ENCODE results near the gene TRPM5.

TRPM5 gene

GRCh38 chr11:2431395-2431794 lies 12.9 kb downstream of the TRPM5 start:
- Histone ChIP-seq H3K27ac (ENCODE audit: low read depth, low read length) (no peak overlapping the region), H3K4me3 (ENCODE audit: low read depth in 1 of 2, low read length in 2 of 2) (no peak overlapping the region), H3K9me3 (ENCODE audit: control insufficient read depth in 1 of 2, low read length in 2 of 2) (no peaks in the 10 kb centered on the region), H3K9ac (ENCODE audit: low read depth in 1 of 2, low read length in 2 of 2) (no peak overlapping the region), H3K36me3 (ENCODE audit: control insufficient read depth in 1 of 2, insufficient read depth in 2 of 2, low read length in 2 of 2) (peaks cover 0 to 13% of the 10 kb centered on the region in 2 donors), H3K27me3 (ENCODE audit: control insufficient read depth in 1 of 2, insufficient read depth in 2 of 2, low read length in 2 of 2) (peaks cover 0 to 3% of the 10 kb centered on the region in 2 donors), H3K4me1 (ENCODE audit: control insufficient read depth in 1 of 2, insufficient read depth in 2 of 2, low read length in 2 of 2) (peaks cover 6 to 14% of the 10 kb centered on the region in 2 donors)

- Histone ChIP-seq H3K27ac (ENCODE audit: low read depth, low read length) (no peak overlapping the region), H3K27me3 (ENCODE audit: control insufficient read depth in 1 of 2, insufficient read depth in 2 of 2, low read length in 2 of 2) (peaks cover 9 to 24% of the 10 kb centered on the region in 2 donors), H3K9ac (ENCODE audit: low read depth in 1 of 2, low read length in 2 of 2) (no peak overlapping the region)
These were observed 16.0 kb downstream of the TRPM5 start for GRCh38 chr11:2428322-2428795.

GRCh38 chr11:2427721-2428321 lies 16.5 kb downstream of the TRPM5 start:
- Histone ChIP-seq H3K4me1 (ENCODE audit: control insufficient read depth in 1 of 2, insufficient read depth in 2 of 2, low read length in 2 of 2) (peaks cover 6 to 14% of the 10 kb centered on the region in 2 donors), H3K27me3 (ENCODE audit: control insufficient read depth in 1 of 2, insufficient read depth in 2 of 2, low read length in 2 of 2) (peaks cover 9 to 29% of the 10 kb centered on the region in 2 donors), H3K4me3 (ENCODE audit: low read depth in 1 of 2, low read length in 2 of 2) (no peak overlapping the region), H3K9me3 (ENCODE audit: control insufficient read depth in 1 of 2, low read length in 2 of 2) (no peaks in the 10 kb centered on the region), H3K36me3 (ENCODE audit: control insufficient read depth in 1 of 2, insufficient read depth in 2 of 2, low read length in 2 of 2) (no peaks in the 10 kb centered on the region), H3K27ac (ENCODE audit: low read depth, low read length) (no peak overlapping the region), H3K9ac (ENCODE audit: low read depth in 1 of 2, low read length in 2 of 2) (peak overlapping the region in 1 of 2 donors; percentile 26)

More at GRCh38 chr11:2428322-2428795, 16.0 kb downstream of the TRPM5 start:
- Histone ChIP-seq H3K4me1 (ENCODE audit: control insufficient read depth in 1 of 2, insufficient read depth in 2 of 2, low read length in 2 of 2) (peaks cover 6 to 14% of the 10 kb centered on the region in 2 donors), H3K9me3 (ENCODE audit: control insufficient read depth in 1 of 2, low read length in 2 of 2) (no peaks in the 10 kb centered on the region), H3K36me3 (ENCODE audit: control insufficient read depth in 1 of 2, insufficient read depth in 2 of 2, low read length in 2 of 2) (peaks cover 0 to under 1% of the 10 kb centered on the region in 2 donors), H3K4me3 (ENCODE audit: low read depth in 1 of 2, low read length in 2 of 2) (no peak overlapping the region)

DNA sequence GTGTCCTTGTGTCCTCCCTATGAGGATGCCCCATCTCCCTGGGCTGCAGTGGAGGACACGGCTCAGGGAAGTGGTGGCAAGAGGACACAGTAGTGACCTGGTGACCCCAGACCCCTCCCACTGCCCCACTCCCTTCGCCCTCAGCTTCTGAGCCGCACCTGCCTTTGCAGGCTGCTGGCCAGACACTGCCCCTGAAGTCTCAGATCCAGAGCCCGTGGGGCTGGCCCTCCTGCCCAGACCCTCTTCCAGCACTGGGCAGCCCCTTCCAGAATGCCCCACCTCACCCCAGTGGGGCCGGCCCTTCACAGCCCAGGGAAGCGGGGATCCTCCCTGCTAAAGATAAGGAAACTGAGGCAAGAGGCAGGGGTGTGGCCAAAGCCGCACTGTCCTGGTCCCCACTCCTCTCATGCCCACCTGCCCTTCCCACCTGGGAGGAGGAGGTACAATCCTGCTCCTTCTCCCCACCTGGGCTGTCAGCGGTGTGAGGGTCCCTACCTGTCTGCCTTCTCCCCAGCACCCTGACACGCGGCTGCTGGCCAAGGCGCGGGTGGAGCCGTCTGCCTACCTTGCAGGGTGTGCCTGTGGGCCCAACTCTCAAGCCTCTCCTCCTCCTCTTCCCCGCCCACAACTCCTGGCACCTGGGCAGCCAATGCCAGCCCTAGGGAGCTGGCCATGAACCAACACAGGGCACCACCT lies 17.3 kb downstream of the TRPM5 start:
- Histone ChIP-seq H3K9ac (ENCODE audit: low read depth in 1 of 2, low read length in 2 of 2) (peak overlapping the region in 1 of 2 donors; percentile 26), H3K4me1 (ENCODE audit: control insufficient read depth in 1 of 2, insufficient read depth in 2 of 2, low read length in 2 of 2) (peaks cover 6 to 14% of the 10 kb centered on the region in 2 donors), H3K27me3 (ENCODE audit: control insufficient read depth in 1 of 2, insufficient read depth in 2 of 2, low read length in 2 of 2) (peaks cover 17 to 30% of the 10 kb centered on the region in 2 donors), H3K9me3 (ENCODE audit: control insufficient read depth in 1 of 2, low read length in 2 of 2) (no peaks in the 10 kb centered on the region), H3K36me3 (ENCODE audit: control insufficient read depth in 1 of 2, insufficient read depth in 2 of 2, low read length in 2 of 2) (no peaks in the 10 kb centered on the region), H3K27ac (ENCODE audit: low read depth, low read length) (no peak overlapping the region), H3K4me3 (ENCODE audit: low read depth in 1 of 2, low read length in 2 of 2) (no peak overlapping the region)

GRCh38 chr11:2426221-2426620 lies 18.1 kb downstream of the TRPM5 start:
- no peak overlapping the region for H3K27ac ChIP-seq (ENCODE audit: low read depth, low read length)
- H3K27me3 ChIP-seq (ENCODE audit: control insufficient read depth in 1 of 2, insufficient read depth in 2 of 2, low read length in 2 of 2): peaks cover 20 to 31% of the 10 kb centered on the region in 2 donors
- no peak overlapping the region for H3K4me3 ChIP-seq (ENCODE audit: low read depth in 1 of 2, low read length in 2 of 2)
- no peaks in the 10 kb centered on the region for H3K36me3 ChIP-seq (ENCODE audit: control insufficient read depth in 1 of 2, insufficient read depth in 2 of 2, low read length in 2 of 2)
- no peaks in the 10 kb centered on the region for H3K9me3 ChIP-seq (ENCODE audit: control insufficient read depth in 1 of 2, low read length in 2 of 2)
- no peak overlapping the region for H3K9ac ChIP-seq (ENCODE audit: low read depth in 1 of 2, low read length in 2 of 2)
- peaks cover 8 to 14% of the 10 kb centered on the region in 2 donors for H3K4me1 ChIP-seq (ENCODE audit: control insufficient read depth in 1 of 2, insufficient read depth in 2 of 2, low read length in 2 of 2)

GRCh38 chr11:2425506-2425905 lies 18.8 kb downstream of the TRPM5 start:
- peaks cover 25 to 36% of the 10 kb centered on the region in 2 donors for H3K27me3 ChIP-seq (ENCODE audit: control insufficient read depth in 1 of 2, insufficient read depth in 2 of 2, low read length in 2 of 2)
- no peak overlapping the region for H3K9ac ChIP-seq (ENCODE audit: low read depth in 1 of 2, low read length in 2 of 2)

DNA sequence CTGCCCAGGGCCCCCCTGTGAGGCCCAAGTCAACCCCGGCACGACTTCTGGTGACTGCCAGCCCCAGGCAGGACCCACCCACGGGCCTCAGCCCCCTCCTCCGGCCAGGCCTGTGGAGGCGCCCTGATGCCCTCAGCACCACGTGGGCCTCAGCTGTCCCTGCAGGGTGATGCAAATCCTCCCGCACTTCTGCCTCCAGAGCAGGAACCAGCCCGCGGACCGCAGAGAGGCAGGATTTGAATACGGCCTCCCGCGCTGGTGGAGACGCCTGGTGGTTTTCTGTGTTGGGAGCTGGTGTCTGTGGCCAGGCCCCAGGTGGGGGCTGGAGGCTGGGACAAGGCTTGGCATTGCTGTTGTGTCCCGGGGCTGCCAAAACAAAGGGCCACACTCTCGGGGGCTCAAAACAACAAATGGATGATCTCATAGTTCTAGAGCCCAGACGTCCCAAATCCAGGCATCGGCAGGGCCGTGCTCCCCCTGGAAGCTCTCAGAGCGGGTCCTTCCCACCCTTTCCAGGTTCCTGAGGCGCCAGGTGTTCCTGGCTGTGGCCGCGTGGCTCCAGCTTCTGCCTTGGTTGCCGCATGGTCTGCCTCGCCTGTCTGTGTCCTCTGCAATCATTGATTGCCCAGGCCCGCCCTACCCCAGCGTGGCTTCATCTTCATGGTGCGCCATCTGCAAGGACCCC lies 19.4 kb downstream of the TRPM5 start:
- H3K4me3 ChIP-seq (ENCODE audit: low read depth in 1 of 2, low read length in 2 of 2): no peak overlapping the region
- no peak overlapping the region for H3K27ac ChIP-seq (ENCODE audit: low read depth, low read length)
- no peaks in the 10 kb centered on the region for H3K9me3 ChIP-seq (ENCODE audit: control insufficient read depth in 1 of 2, low read length in 2 of 2)
- no peaks in the 10 kb centered on the region for H3K36me3 ChIP-seq (ENCODE audit: control insufficient read depth in 1 of 2, insufficient read depth in 2 of 2, low read length in 2 of 2)
- no peak overlapping the region for H3K9ac ChIP-seq (ENCODE audit: low read depth in 1 of 2, low read length in 2 of 2)
- H3K27me3 ChIP-seq (ENCODE audit: control insufficient read depth in 1 of 2, insufficient read depth in 2 of 2, low read length in 2 of 2): peaks cover 25 to 36% of the 10 kb centered on the region in 2 donors
- H3K4me1 ChIP-seq (ENCODE audit: control insufficient read depth in 1 of 2, insufficient read depth in 2 of 2, low read length in 2 of 2): peaks cover 13 to 25% of the 10 kb centered on the region in 2 donors

More at GRCh38 chr11:2425506-2425905, 18.8 kb downstream of the TRPM5 start:
- H3K9me3 ChIP-seq (ENCODE audit: control insufficient read depth in 1 of 2, low read length in 2 of 2): no peaks in the 10 kb centered on the region
- H3K36me3 ChIP-seq (ENCODE audit: control insufficient read depth in 1 of 2, insufficient read depth in 2 of 2, low read length in 2 of 2): no peaks in the 10 kb centered on the region
- peaks cover 13 to 19% of the 10 kb centered on the region in 2 donors for H3K4me1 ChIP-seq (ENCODE audit: control insufficient read depth in 1 of 2, insufficient read depth in 2 of 2, low read length in 2 of 2)
- H3K4me3 ChIP-seq (ENCODE audit: low read depth in 1 of 2, low read length in 2 of 2): no peak overlapping the region
- no peak overlapping the region for H3K27ac ChIP-seq (ENCODE audit: low read depth, low read length)

DNA sequence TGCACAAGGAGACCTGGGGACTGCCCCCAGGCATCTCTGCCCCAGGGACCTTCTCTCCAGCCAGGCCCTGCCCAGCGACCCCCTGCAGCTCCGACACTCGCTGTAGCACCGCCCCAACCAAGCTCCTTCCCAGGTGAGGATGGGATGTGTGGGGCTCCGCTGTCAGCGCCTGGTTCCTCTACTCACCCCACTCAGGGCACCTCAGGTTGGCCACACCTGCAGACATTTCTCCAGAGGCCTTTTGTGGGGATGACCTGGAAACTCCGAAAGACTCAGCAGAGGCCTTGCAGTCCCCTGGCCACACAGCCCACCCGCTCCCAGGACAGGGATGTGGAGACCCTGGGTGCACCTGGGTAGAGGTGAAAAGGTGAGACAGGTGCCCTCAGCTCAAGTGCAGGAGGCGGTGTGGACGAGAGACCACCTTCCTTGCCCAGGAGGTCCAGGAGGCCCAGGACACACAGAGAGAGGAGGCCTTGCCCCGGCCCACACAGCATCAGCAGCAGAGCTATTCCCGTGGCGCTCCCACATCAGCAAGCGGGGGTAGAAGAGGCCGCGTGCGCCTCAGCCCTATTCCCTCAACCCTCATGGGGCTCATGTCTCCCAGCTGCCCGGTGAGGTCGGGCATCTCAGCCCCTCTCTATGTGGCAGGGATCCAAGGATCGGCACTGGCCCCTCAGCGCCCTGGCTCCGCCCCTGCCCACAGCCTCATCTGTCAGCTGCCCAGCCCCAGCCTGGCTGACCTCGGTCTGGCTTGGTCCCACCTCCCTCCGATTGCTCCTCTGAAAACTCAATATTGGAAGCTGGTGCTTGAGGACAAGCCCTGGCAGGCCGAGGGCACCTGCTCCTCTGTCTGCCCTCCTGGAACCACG lies 20.9 kb downstream of the TRPM5 start:
- H3K27ac ChIP-seq (ENCODE audit: low read depth, low read length): no peak overlapping the region
- peaks cover 13 to 27% of the 10 kb centered on the region in 2 donors for H3K4me1 ChIP-seq (ENCODE audit: control insufficient read depth in 1 of 2, insufficient read depth in 2 of 2, low read length in 2 of 2)
- no peaks in the 10 kb centered on the region for H3K36me3 ChIP-seq (ENCODE audit: control insufficient read depth in 1 of 2, insufficient read depth in 2 of 2, low read length in 2 of 2)
- H3K4me3 ChIP-seq (ENCODE audit: low read depth in 1 of 2, low read length in 2 of 2): no peak overlapping the region
- H3K9me3 ChIP-seq (ENCODE audit: control insufficient read depth in 1 of 2, low read length in 2 of 2): no peaks in the 10 kb centered on the region
- H3K9ac ChIP-seq (ENCODE audit: low read depth in 1 of 2, low read length in 2 of 2): no peak overlapping the region
- peaks cover 25 to 38% of the 10 kb centered on the region in 2 donors for H3K27me3 ChIP-seq (ENCODE audit: control insufficient read depth in 1 of 2, insufficient read depth in 2 of 2, low read length in 2 of 2)

DNA sequence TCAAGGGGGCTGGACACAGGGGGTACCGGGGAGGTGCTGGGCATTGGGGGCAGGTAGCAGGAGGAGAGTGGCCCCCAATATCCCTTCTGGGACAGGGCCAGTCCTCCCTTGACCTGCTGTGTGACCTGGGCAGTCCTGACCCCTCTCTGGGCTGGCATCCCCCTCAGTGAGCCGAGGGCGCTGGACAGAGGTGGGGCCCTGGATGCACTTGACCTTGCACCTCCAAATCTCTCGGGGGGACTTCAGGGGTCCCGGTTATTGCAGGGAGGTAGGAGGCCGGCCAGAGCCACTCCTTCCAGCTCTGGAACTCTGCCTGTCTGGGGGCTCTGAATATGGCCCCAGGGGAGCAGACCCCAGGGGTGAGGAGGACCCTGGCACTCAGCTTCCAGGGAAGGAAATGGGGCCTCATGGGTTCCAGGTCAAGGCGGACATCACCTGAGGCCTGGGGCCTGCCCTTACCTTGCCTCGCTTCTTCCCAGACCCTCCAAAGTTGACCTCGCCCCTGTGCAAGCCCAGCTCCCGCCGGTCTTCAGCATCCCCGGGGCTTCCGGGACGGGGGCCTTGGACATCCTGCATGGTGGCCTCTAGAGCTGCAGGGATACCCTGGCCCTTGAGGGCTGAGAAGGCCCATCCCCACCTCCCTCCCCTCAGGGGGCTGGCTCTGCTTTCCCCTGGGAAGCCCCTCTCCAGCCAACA lies 21.7 kb downstream of the TRPM5 start:
- Histone ChIP-seq H3K4me3 (ENCODE audit: low read depth in 1 of 2, low read length in 2 of 2) (no peak overlapping the region), H3K9ac (ENCODE audit: low read depth in 1 of 2, low read length in 2 of 2) (no peak overlapping the region), H3K27me3 (ENCODE audit: control insufficient read depth in 1 of 2, insufficient read depth in 2 of 2, low read length in 2 of 2) (peaks cover 25 to 38% of the 10 kb centered on the region in 2 donors), H3K4me1 (ENCODE audit: control insufficient read depth in 1 of 2, insufficient read depth in 2 of 2, low read length in 2 of 2) (peaks cover 9 to 24% of the 10 kb centered on the region in 2 donors), H3K9me3 (ENCODE audit: control insufficient read depth in 1 of 2, low read length in 2 of 2) (no peaks in the 10 kb centered on the region), H3K27ac (ENCODE audit: low read depth, low read length) (no peak overlapping the region), H3K36me3 (ENCODE audit: control insufficient read depth in 1 of 2, insufficient read depth in 2 of 2, low read length in 2 of 2) (no peaks in the 10 kb centered on the region)

All from duodenal mucosa (tissue), 2 donors.